ENCODE results near the gene TSC2. TPM values are rescaled to one million over a fixed set of nuclear protein-coding genes. Genes with fewer than 3 reads are reported as not detected.
"Not testable (repeated sequence)": the region's sequence is repeated elsewhere in the genome, so short reads cannot be mapped to it uniquely, and the experiment has no call there.

Gene TSC2
- total RNA-seq, 2 experiments from 2014 or later = 101 to 115 TPM

GRCh38 chr16:2028146-2028545, 19.6 kb upstream of the TSC2 start:
- Mint-ChIP-seq H3K4me3 (no peak overlapping the region), H3K27ac (no peak overlapping the region), H3K27me3 (peaks cover 22% of the 10 kb centered on the region), H3K36me3 (no peaks in the 10 kb centered on the region), H3K4me1 (peaks cover 10% of the 10 kb centered on the region), H3K9me3 (ENCODE audit: low read depth) (no peaks in the 10 kb centered on the region)
- DNase-seq (no peak), ATAC-seq (no peak)
- CTCF ChIA-PET = interaction anchor here (0.9 to 3.3 kb wide), 4 partner anchors 11 to 113 kb away, joined by 3 to 17 read pairs (median 4); no protein-coding TSS in a partner anchor

GRCh38 chr16:2028620-2029220, 19.1 kb upstream of the TSC2 start:
- DNase-seq (no peak), ATAC-seq (no peak)
- CTCF ChIA-PET = interaction anchor here (0.9 to 3.3 kb wide), 2 partner anchors 25 to 112 kb away, joined by 3 to 17 read pairs; no protein-coding TSS in a partner anchor
- peaks cover 8% of the 10 kb centered on the region for H3K4me1 Mint-ChIP-seq
- H3K27me3 Mint-ChIP-seq = peaks cover 22% of the 10 kb centered on the region
- H3K4me3 Mint-ChIP-seq = no peak overlapping the region
- H3K36me3 Mint-ChIP-seq = no peaks in the 10 kb centered on the region
- no peaks in the 10 kb centered on the region for H3K9me3 Mint-ChIP-seq (ENCODE audit: low read depth)
- no peak overlapping the region for H3K27ac Mint-ChIP-seq

GRCh38 chr16:2029350-2029749, 18.4 kb upstream of the TSC2 start:
- peaks cover 5% of the 10 kb centered on the region for H3K4me1 Mint-ChIP-seq

GRCh38 chr16:2030036-2030435, 17.7 kb upstream of the TSC2 start:
- peaks cover 22% of the 10 kb centered on the region for H3K27me3 Mint-ChIP-seq
- peaks cover 4% of the 10 kb centered on the region for H3K4me1 Mint-ChIP-seq
- no peaks in the 10 kb centered on the region for H3K36me3 Mint-ChIP-seq
- no peaks in the 10 kb centered on the region for H3K9me3 Mint-ChIP-seq (ENCODE audit: low read depth)
- CTCF ChIA-PET = interaction anchor here (3.3 kb wide), 1 partner anchor 111 kb away, joined by 17 read pairs; no protein-coding TSS in a partner anchor
- no peak overlapping the region for H3K27ac Mint-ChIP-seq
- ATAC-seq (no peak), DNase-seq (no peak)
- no peak overlapping the region for H3K4me3 Mint-ChIP-seq

More at GRCh38 chr16:2029350-2029749, 18.4 kb upstream of the TSC2 start:
- peaks cover 22% of the 10 kb centered on the region for H3K27me3 Mint-ChIP-seq
- no peaks in the 10 kb centered on the region for H3K9me3 Mint-ChIP-seq (ENCODE audit: low read depth)
- no peak overlapping the region for H3K27ac Mint-ChIP-seq
- no peak for ATAC-seq
- DNase-seq = no peak
- CTCF ChIA-PET = interaction anchor here (3.3 kb wide), 1 partner anchor 112 kb away, joined by 17 read pairs; no protein-coding TSS in a partner anchor
- no peaks in the 10 kb centered on the region for H3K36me3 Mint-ChIP-seq
- no peak overlapping the region for H3K4me3 Mint-ChIP-seq

GRCh38 chr16:2031081-2031577, 16.7 kb upstream of the TSC2 start:
- CTCF ChIA-PET = interaction anchor here (0.7 to 1.1 kb wide), 2 partner anchors 10 to 40 kb away, joined by 4 to 5 read pairs; no protein-coding TSS in a partner anchor
- no peak overlapping the region for H3K4me3 Mint-ChIP-seq

GRCh38 chr16:2032285-2033056, 15.3 kb upstream of the TSC2 start:
- Mint-ChIP-seq H3K4me3 (no peak overlapping the region), H3K27ac (no peak overlapping the region), H3K9me3 (ENCODE audit: low read depth) (no peaks in the 10 kb centered on the region), H3K4me1 (peaks cover 3% of the 10 kb centered on the region), H3K27me3 (peaks cover 13% of the 10 kb centered on the region), H3K36me3 (no peaks in the 10 kb centered on the region)
- no peak for DNase-seq
- no peak for ATAC-seq
- CTCF ChIA-PET = interaction anchor here (1.2 kb wide), 2 partner anchors 10 to 108 kb away, joined by 3 to 5 read pairs; no protein-coding TSS in a partner anchor

More at GRCh38 chr16:2031081-2031577, 16.7 kb upstream of the TSC2 start:
- H3K27me3 Mint-ChIP-seq = peaks cover 15% of the 10 kb centered on the region
- H3K4me1 Mint-ChIP-seq = peaks cover 4% of the 10 kb centered on the region
- H3K27ac Mint-ChIP-seq = no peak overlapping the region
- ATAC-seq = no peak
- no peak for DNase-seq
- no peaks in the 10 kb centered on the region for H3K9me3 Mint-ChIP-seq (ENCODE audit: low read depth)
- no peaks in the 10 kb centered on the region for H3K36me3 Mint-ChIP-seq

- Mint-ChIP-seq H3K36me3 (no peaks in the 10 kb centered on the region), H3K27me3 (peaks cover 5% of the 10 kb centered on the region), H3K27ac (no peak overlapping the region), H3K4me3 (no peak overlapping the region), H3K9me3 (ENCODE audit: low read depth) (no peaks in the 10 kb centered on the region), H3K4me1 (no peaks in the 10 kb centered on the region)
- no peak for DNase-seq
- peak; percentile 30 for ATAC-seq
- CTCF ChIA-PET = interaction anchor here (1.2 kb wide), 1 partner anchor 107 kb away, joined by 5 read pairs; no protein-coding TSS in a partner anchor
These were observed 14.5 kb upstream of the TSC2 start for GRCh38 chr16:2033057-2033908.

GRCh38 chr16:2033909-2034695, 13.7 kb upstream of the TSC2 start:
- H3K9me3 Mint-ChIP-seq (ENCODE audit: low read depth); H3K36me3 Mint-ChIP-seq; H3K4me3 Mint-ChIP-seq; CTCF ChIA-PET; DNase-seq; H3K27ac Mint-ChIP-seq; H3K27me3 Mint-ChIP-seq; H3K4me1 Mint-ChIP-seq; ATAC-seq: not testable (repeated sequence)

- Mint-ChIP-seq H3K27me3 (no peaks in the 10 kb centered on the region), H3K36me3 (no peaks in the 10 kb centered on the region), H3K4me3 (no peak overlapping the region), H3K27ac (no peak overlapping the region), H3K4me1 (no peaks in the 10 kb centered on the region), H3K9me3 (ENCODE audit: low read depth) (no peaks in the 10 kb centered on the region)
- DNase-seq = no peak
- no peak for ATAC-seq
- CTCF ChIA-PET = no interaction called here
These were observed 12.9 kb upstream of the TSC2 start for GRCh38 chr16:2034696-2035430.

- no peak for DNase-seq
- no peaks in the 10 kb centered on the region for H3K27me3 Mint-ChIP-seq
- H3K4me3 Mint-ChIP-seq = no peak overlapping the region
- CTCF ChIA-PET = no interaction called here
- H3K9me3 Mint-ChIP-seq (ENCODE audit: low read depth) = no peaks in the 10 kb centered on the region
- ATAC-seq = no peak
- H3K27ac Mint-ChIP-seq = no peak overlapping the region
- no peaks in the 10 kb centered on the region for H3K36me3 Mint-ChIP-seq
- no peaks in the 10 kb centered on the region for H3K4me1 Mint-ChIP-seq
These were observed 12.2 kb upstream of the TSC2 start for GRCh38 chr16:2035431-2036199.

GRCh38 chr16:2036200-2036966, 11.4 kb upstream of the TSC2 start:
- ATAC-seq (no peak), DNase-seq (no peak)
- CTCF ChIA-PET = no interaction called here
- H3K9me3 Mint-ChIP-seq (ENCODE audit: low read depth) = no peaks in the 10 kb centered on the region
- H3K27me3 Mint-ChIP-seq = no peaks in the 10 kb centered on the region
- H3K4me1 Mint-ChIP-seq = no peaks in the 10 kb centered on the region
- H3K36me3 Mint-ChIP-seq = no peaks in the 10 kb centered on the region
- H3K4me3 Mint-ChIP-seq = no peak overlapping the region
- H3K27ac Mint-ChIP-seq = no peak overlapping the region

Measured in activated CD8-positive, alpha-beta memory T cell treated with anti-CD3 and anti-CD28 coated beads, Interleukin-2, amount 10 ng/mL, durations not matched to agents 7 days and 5 days (primary cell).